ENCODE measurements around the gene SERBP1. TPM values are rescaled to one million over a fixed set of nuclear protein-coding genes. Genes with fewer than 3 reads are reported as not detected.
"Not testable (repeated sequence)": the region's sequence is repeated elsewhere in the genome, so short reads cannot be mapped to it uniquely, and the experiment has no call there.

SERBP1 gene
- total RNA-seq, 2 donors from 2014 or later, result 288 to 386 TPM

GRCh38 chr1:67415041-67415440 is 15.2 kb downstream of the SERBP1 start:
- no peaks in the 10 kb centered on the region for H3K27me3 Mint-ChIP-seq (ENCODE audit: low read depth)
- H3K4me1 Mint-ChIP-seq (ENCODE audit: low read depth), result peaks cover 62% of the 10 kb centered on the region
- H3K36me3 Mint-ChIP-seq (ENCODE audit: insufficient read depth in 2 of 2), result peaks cover 8 to 70% of the 10 kb centered on the region in 2 donors
- H3K27ac Mint-ChIP-seq, result peak overlapping the region; percentile 78
- no peak for ATAC-seq (replicated peaks in 1 of 2)
- no peaks in the 10 kb centered on the region for H3K9me3 Mint-ChIP-seq
- no peak for DNase-seq
- H3K4me3 Mint-ChIP-seq, result no peak overlapping the region

GRCh38 chr1:67414574-67414973 is 15.6 kb downstream of the SERBP1 start:
- no peak overlapping the region for H3K4me3 Mint-ChIP-seq
- H3K27ac Mint-ChIP-seq, result peak overlapping the region; percentile 91
- no peaks in the 10 kb centered on the region for H3K27me3 Mint-ChIP-seq (ENCODE audit: low read depth)
- peaks cover 7 to 68% of the 10 kb centered on the region in 2 donors for H3K36me3 Mint-ChIP-seq (ENCODE audit: insufficient read depth in 2 of 2)
- H3K9me3 Mint-ChIP-seq, result no peaks in the 10 kb centered on the region
- ATAC-seq (replicated peaks in 1 of 2), result no peak
- no peak for DNase-seq
- peaks cover 57% of the 10 kb centered on the region for H3K4me1 Mint-ChIP-seq (ENCODE audit: low read depth)

DNA sequence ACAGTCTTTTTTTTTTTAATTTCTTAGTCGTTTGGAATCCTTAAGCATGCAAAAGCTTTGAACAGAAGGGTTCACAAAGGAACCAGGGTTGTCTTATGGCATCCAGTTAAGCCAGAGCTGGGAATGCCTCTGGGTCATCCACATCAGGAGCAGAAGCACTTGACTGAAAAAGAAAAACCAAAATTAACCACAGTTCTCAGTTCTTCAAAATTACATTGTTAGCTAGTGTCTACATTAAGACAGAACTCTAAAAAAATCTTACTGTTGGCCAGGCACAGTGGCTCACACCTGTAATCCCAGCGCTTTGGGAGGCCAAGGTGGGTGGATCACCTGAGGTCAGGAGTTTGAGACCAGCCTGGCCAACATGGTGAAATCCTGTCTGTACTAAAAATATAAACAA is 17.1 kb downstream of the SERBP1 start:
- not testable (repeated sequence) for H3K27me3 Mint-ChIP-seq (ENCODE audit: low read depth); H3K4me3 Mint-ChIP-seq; H3K9me3 Mint-ChIP-seq; H3K27ac Mint-ChIP-seq; ATAC-seq (replicated peaks in 1 of 2); DNase-seq
- peaks cover 48% of the 10 kb centered on the region for H3K4me1 Mint-ChIP-seq (ENCODE audit: low read depth)
- peaks cover 3 to 65% of the 10 kb centered on the region in 2 donors for H3K36me3 Mint-ChIP-seq (ENCODE audit: insufficient read depth in 2 of 2)

DNA sequence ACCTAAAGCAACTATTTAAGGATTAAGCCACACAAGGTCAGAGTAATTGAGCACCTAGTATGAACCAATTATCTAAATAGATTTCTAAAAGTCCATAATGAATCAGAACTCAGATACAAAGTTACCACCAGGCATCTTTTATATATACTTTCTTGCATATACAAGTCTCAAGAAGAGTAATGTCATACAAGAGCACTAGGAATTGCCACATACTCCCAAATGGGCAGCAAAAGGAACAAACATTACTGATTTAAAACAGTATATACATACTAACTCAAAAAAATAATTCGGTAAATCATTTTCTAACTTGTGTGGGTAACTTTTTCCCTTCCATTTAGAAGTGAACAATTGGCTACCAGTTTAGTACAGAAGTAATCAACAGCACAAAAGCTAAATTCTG is 22.1 kb downstream of the SERBP1 start:
- no peak overlapping the region for H3K4me3 Mint-ChIP-seq
- no peak for DNase-seq
- H3K4me1 Mint-ChIP-seq (ENCODE audit: low read depth), result peaks cover 7% of the 10 kb centered on the region
- ATAC-seq (replicated peaks in 1 of 2), result no peak
- no peaks in the 10 kb centered on the region for H3K27me3 Mint-ChIP-seq (ENCODE audit: low read depth)
- H3K27ac Mint-ChIP-seq, result peak overlapping the region; percentile 81
- no peaks in the 10 kb centered on the region for H3K9me3 Mint-ChIP-seq
- H3K36me3 Mint-ChIP-seq (ENCODE audit: insufficient read depth in 2 of 2), result peaks cover 3 to 33% of the 10 kb centered on the region in 2 donors

- DNase-seq (no peak), ATAC-seq (replicated peaks in 1 of 2) (no peak)
- peaks cover 7% of the 10 kb centered on the region for H3K4me1 Mint-ChIP-seq (ENCODE audit: low read depth)
- H3K36me3 Mint-ChIP-seq (ENCODE audit: insufficient read depth in 2 of 2), result peaks cover 3 to 32% of the 10 kb centered on the region in 2 donors
- no peak overlapping the region for H3K4me3 Mint-ChIP-seq
- peak overlapping the region; percentile 81 for H3K27ac Mint-ChIP-seq
- H3K9me3 Mint-ChIP-seq, result no peaks in the 10 kb centered on the region
- H3K27me3 Mint-ChIP-seq (ENCODE audit: low read depth), result no peaks in the 10 kb centered on the region
Measured at GRCh38 chr1:67407498-67407897, 22.7 kb downstream of the SERBP1 start.

- H3K36me3 Mint-ChIP-seq (ENCODE audit: insufficient read depth in 2 of 2), result peaks cover 2 to 17% of the 10 kb centered on the region in 2 donors
Measured at GRCh38 chr1:67405473-67406245, 24.5 kb downstream of the SERBP1 start.

GRCh38 chr1:67404212-67404620 is 26.0 kb downstream of the SERBP1 start:
- no peaks in the 10 kb centered on the region for H3K27me3 Mint-ChIP-seq (ENCODE audit: low read depth)
- no peak for DNase-seq
- peaks cover 5 to 14% of the 10 kb centered on the region in 2 donors for H3K36me3 Mint-ChIP-seq (ENCODE audit: insufficient read depth in 2 of 2)
- H3K27ac Mint-ChIP-seq, result no peak overlapping the region
- no peak overlapping the region for H3K4me3 Mint-ChIP-seq
- peak in 1 of 2 donors; percentile 3 for ATAC-seq (replicated peaks in 1 of 2)
- H3K9me3 Mint-ChIP-seq, result no peaks in the 10 kb centered on the region
- peaks cover 29% of the 10 kb centered on the region for H3K4me1 Mint-ChIP-seq (ENCODE audit: low read depth)

More at GRCh38 chr1:67405473-67406245, 24.5 kb downstream of the SERBP1 start:
- H3K27ac Mint-ChIP-seq, result peak overlapping the region; percentile 76
- H3K4me3 Mint-ChIP-seq, result no peak overlapping the region
- H3K4me1 Mint-ChIP-seq (ENCODE audit: low read depth), result peaks cover 15% of the 10 kb centered on the region
- H3K9me3 Mint-ChIP-seq, result no peaks in the 10 kb centered on the region
- no peaks in the 10 kb centered on the region for H3K27me3 Mint-ChIP-seq (ENCODE audit: low read depth)
- ATAC-seq (replicated peaks in 1 of 2) (no peak), DNase-seq (no peak)

- DNase-seq (no peak), ATAC-seq (replicated peaks in 1 of 2) (no peak)
- Mint-ChIP-seq H3K4me1 (ENCODE audit: low read depth) (peaks cover 30% of the 10 kb centered on the region), H3K4me3 (no peak overlapping the region), H3K9me3 (no peaks in the 10 kb centered on the region), H3K36me3 (ENCODE audit: insufficient read depth in 2 of 2) (peaks cover 8 to 30% of the 10 kb centered on the region in 2 donors), H3K27ac (peak overlapping the region; percentile 68), H3K27me3 (ENCODE audit: low read depth) (no peaks in the 10 kb centered on the region)
Measured at GRCh38 chr1:67401443-67401842, 28.8 kb downstream of the SERBP1 start.

DNA sequence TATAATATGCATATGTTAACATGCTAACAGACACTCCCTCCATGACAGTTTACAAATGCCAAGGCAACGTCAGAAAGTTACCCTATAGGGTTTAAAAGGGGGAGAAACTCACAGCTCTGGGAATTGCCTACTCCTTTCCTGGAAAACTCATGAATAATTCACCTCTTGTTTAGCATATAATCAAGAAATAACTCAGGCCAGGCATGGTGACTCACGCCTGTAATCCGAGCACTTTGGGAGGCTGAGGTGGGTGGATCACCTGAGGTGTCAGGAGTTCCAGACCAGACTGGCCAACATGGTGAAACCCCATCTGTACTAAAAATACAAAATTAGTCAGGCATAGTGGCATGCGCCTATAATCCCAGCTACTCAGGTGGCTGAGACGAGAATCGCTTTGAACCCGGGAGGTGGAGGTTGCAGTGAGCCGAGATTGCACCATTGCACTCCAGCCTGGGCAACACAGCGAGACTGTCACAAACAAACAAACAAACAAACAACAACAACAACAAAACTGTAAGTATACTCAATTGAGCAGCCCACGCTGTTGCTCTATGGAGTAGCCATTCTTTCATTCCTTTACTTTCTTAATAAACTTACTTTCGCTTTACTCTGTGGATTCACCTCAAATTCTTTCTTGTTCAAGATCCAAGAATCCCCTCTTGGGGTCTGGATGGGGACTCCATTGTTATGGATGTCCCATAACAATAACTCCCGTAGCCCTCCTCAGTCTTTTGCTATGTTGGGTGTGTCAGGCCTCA is 30.0 kb downstream of the SERBP1 start:
- H3K27me3 Mint-ChIP-seq (ENCODE audit: low read depth); H3K9me3 Mint-ChIP-seq: not testable (repeated sequence)
- H3K4me3 Mint-ChIP-seq, result peak overlapping the region in 1 of 2 donors; percentile 15
- peaks cover 30% of the 10 kb centered on the region for H3K4me1 Mint-ChIP-seq (ENCODE audit: low read depth)
- ATAC-seq (replicated peaks in 1 of 2), result peak; percentile 71 to 72
- DNase-seq, result peak; percentile 65 to 76
- H3K36me3 Mint-ChIP-seq (ENCODE audit: insufficient read depth in 2 of 2), result peaks cover 10 to 38% of the 10 kb centered on the region in 2 donors
- peak overlapping the region; percentile 65 for H3K27ac Mint-ChIP-seq

DNA sequence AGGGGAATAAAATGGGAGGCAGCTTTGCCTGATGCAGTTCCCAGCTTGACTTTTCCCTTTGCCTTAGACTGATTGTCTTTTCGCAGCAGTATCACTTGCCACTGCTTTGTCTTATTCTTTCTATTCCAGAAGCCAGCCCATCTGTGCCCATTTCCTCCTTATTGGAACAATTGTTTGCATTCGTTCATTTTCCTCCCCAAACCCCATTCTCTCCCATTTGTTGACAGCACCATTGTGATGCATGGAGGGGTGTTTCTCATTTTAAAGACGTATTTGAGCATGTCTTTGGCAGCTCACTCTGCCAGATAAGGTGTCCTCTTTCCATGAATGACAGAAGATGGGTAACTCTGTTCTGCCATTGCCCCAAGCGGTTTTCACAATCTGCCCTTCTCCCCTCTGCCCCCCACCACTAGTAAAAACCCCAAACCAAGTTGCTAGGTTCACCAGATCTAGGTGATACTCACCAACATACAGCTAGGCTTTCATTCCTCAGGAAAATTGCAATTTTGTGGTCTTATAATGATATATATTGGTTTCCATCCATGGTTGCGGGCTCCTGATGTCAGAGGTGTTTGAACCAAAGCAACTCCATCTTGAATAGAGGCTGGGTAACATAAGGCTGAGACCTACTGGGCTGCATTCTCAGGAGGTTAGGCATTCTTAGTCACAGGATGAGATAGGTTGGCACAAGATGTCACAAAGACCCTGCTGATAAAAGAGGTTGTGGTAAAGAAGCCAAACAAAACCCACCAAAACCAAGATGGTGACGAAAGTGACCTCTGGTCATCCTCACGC is 30.8 kb downstream of the SERBP1 start:
- DNase-seq, result no peak
- H3K4me1 Mint-ChIP-seq (ENCODE audit: low read depth), result peaks cover 30% of the 10 kb centered on the region
- ATAC-seq (replicated peaks in 1 of 2), result peak; percentile 12 to 18
- peak overlapping the region; percentile 65 for H3K27ac Mint-ChIP-seq
- peaks cover 10 to 39% of the 10 kb centered on the region in 2 donors for H3K36me3 Mint-ChIP-seq (ENCODE audit: insufficient read depth in 2 of 2)
- no peaks in the 10 kb centered on the region for H3K9me3 Mint-ChIP-seq
- no peaks in the 10 kb centered on the region for H3K27me3 Mint-ChIP-seq (ENCODE audit: low read depth)
- H3K4me3 Mint-ChIP-seq, result no peak overlapping the region

DNA sequence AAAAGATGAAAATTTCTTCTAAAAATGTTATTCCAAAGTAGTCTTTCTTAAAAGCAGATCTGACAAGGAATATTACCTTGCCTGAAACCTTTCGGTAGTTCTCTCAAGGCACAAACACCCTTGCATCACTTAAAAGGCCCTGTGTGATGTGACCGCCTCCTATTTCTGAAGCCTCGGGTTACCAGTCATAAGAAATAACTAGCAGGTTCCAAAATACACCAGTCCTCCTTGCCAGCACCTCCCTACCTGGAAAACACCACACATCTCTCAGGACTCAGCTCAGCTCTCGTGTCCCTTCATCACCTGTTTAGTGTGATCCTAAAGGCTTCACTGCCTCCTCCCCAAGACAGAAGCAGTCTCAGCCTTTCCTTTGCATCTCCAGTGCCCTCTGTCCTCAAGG is 35.7 kb downstream of the SERBP1 start:
- DNase-seq (no peak), ATAC-seq (replicated peaks in 1 of 2) (no peak)
- peaks cover 13% of the 10 kb centered on the region for H3K4me1 Mint-ChIP-seq (ENCODE audit: low read depth)
- no peak overlapping the region for H3K4me3 Mint-ChIP-seq
- no peaks in the 10 kb centered on the region for H3K9me3 Mint-ChIP-seq
- H3K27me3 Mint-ChIP-seq (ENCODE audit: low read depth), result no peaks in the 10 kb centered on the region
- H3K36me3 Mint-ChIP-seq (ENCODE audit: insufficient read depth in 2 of 2), result peaks cover 14 to 64% of the 10 kb centered on the region in 2 donors
- H3K27ac Mint-ChIP-seq, result no peak overlapping the region

GRCh38 chr1:67393737-67394136 is 36.5 kb downstream of the SERBP1 start:
- Mint-ChIP-seq H3K4me3 (no peak overlapping the region), H3K27me3 (ENCODE audit: low read depth) (no peaks in the 10 kb centered on the region), H3K4me1 (ENCODE audit: low read depth) (peaks cover 8% of the 10 kb centered on the region), H3K27ac (peak overlapping the region; percentile 38), H3K36me3 (ENCODE audit: insufficient read depth in 2 of 2) (peaks cover 14 to 65% of the 10 kb centered on the region in 2 donors), H3K9me3 (no peaks in the 10 kb centered on the region)
- no peak for DNase-seq
- ATAC-seq (replicated peaks in 1 of 2), result no peak

GRCh38 chr1:67393240-67393639 is 37.0 kb downstream of the SERBP1 start:
- no peak overlapping the region for H3K27ac Mint-ChIP-seq
- no peak for ATAC-seq (replicated peaks in 1 of 2)

More at GRCh38 chr1:67393240-67393639, 37.0 kb downstream of the SERBP1 start:
- H3K36me3 Mint-ChIP-seq (ENCODE audit: insufficient read depth in 2 of 2), result peaks cover 14 to 62% of the 10 kb centered on the region in 2 donors
- H3K9me3 Mint-ChIP-seq, result no peaks in the 10 kb centered on the region
- no peaks in the 10 kb centered on the region for H3K27me3 Mint-ChIP-seq (ENCODE audit: low read depth)
- peaks cover 8% of the 10 kb centered on the region for H3K4me1 Mint-ChIP-seq (ENCODE audit: low read depth)
- DNase-seq, result no peak
- H3K4me3 Mint-ChIP-seq, result no peak overlapping the region
